CD4-positive, alpha-beta T cell treated with Interferon gamma for 1 hour (primary cell): ENCODE data around the gene SPATA17.
"Not testable (repeated sequence)": the region's sequence is repeated elsewhere in the genome, so short reads cannot be mapped to it uniquely, and the experiment has no call there.

Source experiments
- DNase-seq: peaks from one replicate; pipeline ENCODE4 v3.0.0-alpha.2; 2020

SPATA17 gene

DNA sequence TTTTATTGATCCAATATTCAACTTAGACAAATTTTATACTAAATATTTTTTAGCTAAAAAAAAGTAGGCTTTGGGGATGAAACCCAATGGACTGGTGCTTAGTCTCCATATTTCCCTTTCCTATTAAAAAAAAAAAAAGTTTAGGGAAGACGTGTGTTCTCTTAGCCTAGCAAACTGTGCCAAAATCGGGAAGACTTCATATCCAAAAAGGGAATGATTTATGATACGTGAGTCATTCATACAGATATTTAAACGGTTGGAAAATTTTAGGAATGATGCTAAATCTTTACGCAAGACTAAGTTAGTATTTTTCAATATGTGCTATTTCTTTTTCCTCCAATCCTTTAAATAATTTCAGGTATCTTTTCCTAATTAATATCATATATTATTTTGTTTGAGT, 50.7 kb downstream of the SPATA17 start:
- DNase-seq: no peak

DNA sequence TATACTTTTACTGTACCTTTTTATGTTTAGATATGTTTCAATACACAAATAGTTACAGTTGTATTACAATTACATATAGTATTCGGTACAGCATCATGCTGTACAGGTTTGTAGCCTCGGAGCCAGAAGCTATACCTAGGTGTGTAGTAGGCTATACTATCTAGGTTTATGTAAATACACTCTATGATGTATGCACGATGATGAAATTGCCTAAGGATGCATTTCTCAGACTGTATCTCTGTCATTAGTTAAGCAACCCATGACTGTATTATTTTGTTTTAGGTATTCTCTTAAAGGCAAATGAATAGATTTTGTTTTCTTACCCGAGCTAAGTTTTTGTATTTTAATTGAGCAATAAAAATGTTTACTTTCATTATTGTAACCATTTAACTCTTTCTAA, 56.4 kb downstream of the SPATA17 start:
- no peak for DNase-seq

- DNase-seq: not testable (repeated sequence)
Observed at GRCh38 chr1:217696140-217696539, 65.0 kb downstream of the SPATA17 start.

DNA sequence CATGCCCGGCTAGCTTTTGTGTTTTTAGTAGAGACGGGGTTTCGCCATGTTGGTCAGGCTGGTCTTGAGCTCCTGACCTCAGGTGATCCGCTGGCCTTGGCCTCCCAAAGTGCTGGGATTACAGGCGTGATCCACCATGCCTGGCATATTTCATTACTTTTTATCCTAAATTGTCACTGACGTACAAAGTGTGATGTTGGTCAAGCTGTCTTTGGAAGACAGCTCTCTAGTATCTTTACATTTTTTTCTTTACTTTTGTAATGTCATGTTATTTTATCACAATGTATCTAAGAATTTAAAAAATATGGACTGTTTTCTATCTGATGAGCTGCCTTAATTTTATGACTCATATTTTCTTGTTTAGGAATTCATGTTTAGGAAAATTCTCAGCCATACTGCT, 72.2 kb downstream of the SPATA17 start:
- no peak for DNase-seq

- no peak for DNase-seq
Observed at GRCh38 chr1:217712925-217713597, 81.9 kb downstream of the SPATA17 start.

GRCh38 chr1:217715681-217716080, 84.5 kb downstream of the SPATA17 start:
- DNase-seq: no peak

- no peak for DNase-seq
Observed at GRCh38 chr1:217717959-217718358, 86.8 kb downstream of the SPATA17 start.

GRCh38 chr1:217718873-217719272, 87.7 kb downstream of the SPATA17 start:
- DNase-seq: no peak

DNA sequence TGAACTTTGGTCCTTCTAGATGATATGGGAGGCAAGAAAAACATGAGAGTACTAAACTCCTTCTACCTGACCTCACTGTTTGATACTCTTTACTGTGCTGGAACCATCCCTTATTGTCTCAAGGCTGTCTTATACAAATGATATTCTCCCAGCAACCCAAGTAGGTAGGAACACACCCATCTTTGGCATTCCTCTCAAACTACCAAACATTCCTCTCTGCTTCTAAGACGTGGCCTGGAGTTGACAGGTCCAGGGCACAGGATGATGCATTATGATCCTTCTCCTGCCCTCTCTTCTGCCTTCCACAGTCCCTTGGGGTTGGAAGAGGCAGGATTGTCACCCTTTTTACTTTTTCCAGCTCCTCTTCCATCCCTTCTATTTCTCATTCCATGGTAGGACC, 90.5 kb downstream of the SPATA17 start:
- no peak for DNase-seq

- no peak for DNase-seq
Observed at GRCh38 chr1:217734973-217735372, 103.8 kb downstream of the SPATA17 start.

DNA sequence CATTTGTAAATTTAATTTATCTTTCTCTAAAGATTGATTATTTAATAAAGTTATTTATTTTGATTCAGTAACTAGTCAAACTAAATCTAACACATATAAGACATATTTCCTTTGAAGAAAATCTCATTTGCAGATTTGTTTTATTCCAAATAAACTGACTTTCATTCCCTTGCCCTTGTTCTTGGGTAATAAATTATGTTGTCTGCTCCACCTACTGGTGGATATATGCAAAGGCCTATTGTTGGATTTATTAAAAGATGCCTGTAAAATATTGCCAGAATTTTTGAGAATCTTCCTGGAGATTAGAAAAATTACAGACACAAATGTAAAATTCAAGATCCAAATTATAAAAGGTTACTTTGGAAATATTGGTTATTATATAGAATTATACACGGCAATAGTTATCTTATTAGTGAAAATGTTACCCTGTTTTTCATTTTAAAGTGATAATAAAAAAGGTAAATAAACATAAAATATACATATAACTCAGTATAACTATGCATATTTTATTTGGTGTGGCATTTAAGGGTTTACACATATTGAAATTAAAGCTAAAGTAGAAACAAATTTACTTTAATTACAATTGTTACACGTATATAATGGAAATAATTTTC, 116.1 kb downstream of the SPATA17 start:
- DNase-seq: no peak

GRCh38 chr1:217769768-217770167, 138.6 kb downstream of the SPATA17 start:
- no peak for DNase-seq

DNA sequence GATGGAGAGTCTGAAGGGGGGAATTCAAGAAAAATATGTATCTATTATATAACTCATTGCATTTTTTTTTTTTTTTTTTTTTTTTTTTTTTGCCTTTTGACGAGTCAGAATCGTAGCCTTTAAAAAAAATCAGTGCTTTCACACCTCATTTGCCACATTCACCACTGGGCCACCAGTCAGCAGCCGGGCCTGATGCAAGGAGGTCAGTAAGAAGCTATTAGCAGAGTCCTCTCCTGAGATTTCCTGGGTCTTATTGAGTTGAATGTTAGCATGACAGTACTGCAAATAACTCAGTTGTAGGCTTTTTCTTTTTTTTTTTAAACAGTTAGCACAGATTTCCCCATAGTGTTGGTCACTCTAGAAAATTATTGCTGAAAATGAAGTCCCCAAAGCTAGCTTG, 139.8 kb downstream of the SPATA17 start:
- no peak for DNase-seq

DNA sequence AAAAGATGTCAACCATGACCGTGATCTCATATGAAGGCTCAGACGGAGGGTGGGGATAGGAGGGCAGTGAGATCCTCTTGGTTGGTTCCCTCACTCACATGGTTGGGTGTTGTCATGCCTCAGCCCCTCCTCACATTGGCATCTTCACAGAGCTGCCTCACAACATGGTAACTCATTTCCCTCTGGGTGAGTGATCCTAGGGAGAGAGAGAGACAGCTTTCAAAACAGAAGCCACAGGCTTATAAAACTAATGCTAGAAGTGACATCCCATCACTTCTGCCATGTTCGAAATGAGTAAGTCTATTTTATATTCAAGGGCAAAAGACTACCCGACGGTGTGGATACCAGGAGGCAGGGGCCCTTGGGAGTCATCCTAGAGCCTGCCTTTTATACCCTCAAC, 145.5 kb downstream of the SPATA17 start:
- DNase-seq: no peak

DNA sequence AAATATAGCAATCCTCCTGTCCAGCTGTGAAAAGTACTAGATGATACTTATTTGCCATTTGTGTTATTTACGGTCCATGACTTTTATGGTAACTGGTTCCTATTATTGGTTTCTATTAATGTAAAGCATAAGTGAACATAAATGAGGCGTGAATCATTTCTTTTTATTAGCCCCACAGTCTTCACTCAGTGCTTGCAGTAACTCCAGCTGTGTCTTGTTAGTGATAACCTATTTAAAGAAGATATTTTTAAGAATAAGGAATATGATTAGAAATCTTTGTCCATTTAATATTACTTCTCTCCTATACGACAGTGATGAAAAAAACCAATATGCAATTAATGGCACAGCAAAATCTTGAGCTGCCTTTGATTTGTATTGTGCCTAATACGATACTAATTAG, 149.9 kb downstream of the SPATA17 start:
- no peak for DNase-seq

DNA sequence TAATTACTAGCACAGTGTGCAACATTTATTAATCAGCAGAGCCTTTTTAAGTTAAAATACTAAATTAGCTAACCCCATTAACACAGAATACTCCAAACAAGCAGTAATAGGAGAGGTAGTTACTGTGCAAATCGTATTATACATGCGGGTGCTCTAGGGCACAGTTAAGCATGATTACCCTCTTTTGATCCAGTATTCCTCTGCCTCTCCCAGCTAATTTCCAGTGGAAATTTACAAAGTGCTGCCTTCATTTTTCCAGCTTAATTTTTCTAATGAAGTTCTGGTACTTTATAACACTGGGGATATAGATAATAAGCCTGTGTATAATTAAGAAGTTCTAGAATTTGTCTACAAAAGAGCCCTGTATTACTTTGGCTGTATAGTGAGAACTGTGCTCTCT, 159.9 kb downstream of the SPATA17 start:
- DNase-seq: no peak

- no peak for DNase-seq
Observed at GRCh38 chr1:217805792-217806191, 174.6 kb downstream of the SPATA17 start.

- DNase-seq: no peak
Observed at GRCh38 chr1:217812175-217812574, 181.0 kb downstream of the SPATA17 start.

DNA sequence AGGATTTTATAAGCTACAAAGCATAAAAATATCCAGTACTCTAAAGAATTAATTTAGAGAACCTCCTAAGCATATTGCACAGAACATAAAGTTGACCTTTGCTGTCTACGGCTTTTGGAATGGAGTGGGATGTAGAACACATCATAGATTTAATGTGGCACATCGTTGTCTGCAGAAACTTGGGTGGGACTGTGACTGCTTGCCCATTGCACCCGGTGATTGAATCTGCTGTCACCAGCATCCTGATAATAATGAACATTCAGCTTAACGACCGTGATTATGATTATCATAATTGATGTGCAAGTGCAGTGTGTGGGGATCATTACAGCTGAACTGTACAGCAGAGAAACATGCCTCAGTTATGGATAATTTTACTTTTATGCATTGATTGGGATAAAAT, 181.9 kb downstream of the SPATA17 start:
- DNase-seq: no peak

- no peak for DNase-seq
Observed at GRCh38 chr1:217837691-217838090, 206.5 kb downstream of the SPATA17 start.

GRCh38 chr1:217839161-217839560, 208.0 kb downstream of the SPATA17 start:
- no peak for DNase-seq

DNA sequence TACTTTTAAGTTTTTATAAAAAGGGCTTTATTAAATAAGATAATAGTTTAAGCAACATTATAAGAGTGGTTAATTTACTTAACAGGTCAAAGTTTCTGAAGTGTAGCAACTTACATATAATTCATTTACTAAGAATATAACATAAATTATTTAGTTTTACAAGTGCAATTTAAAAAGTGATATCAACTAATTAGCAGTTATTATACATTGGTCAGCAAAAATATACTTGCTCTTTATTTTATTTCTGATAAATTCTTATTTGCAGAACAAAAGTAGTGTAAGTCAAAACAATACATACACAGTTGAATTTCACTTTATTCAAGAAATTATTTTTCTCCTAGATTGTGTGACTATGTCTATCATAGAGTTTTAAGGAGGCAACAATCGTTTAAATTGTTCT, 215.6 kb downstream of the SPATA17 start:
- no peak for DNase-seq

DNA sequence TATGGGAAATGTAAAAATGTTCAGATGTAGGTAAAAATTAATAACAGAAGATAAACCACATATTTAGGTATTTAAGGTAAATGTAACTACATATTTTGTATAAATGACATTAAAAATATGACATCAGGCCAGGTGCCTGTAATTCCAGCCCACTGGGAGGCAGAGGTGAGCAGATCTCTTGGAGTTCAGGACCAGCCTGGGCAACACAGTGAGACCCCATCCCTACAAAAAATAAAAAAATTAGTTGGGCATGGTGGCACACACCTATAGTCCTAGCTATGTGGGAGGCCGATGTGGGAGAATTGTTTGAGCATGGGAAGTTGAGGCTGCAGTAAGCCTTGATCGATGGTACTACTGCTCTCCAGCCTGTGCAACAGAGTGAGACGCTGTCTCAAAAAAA, 216.5 kb downstream of the SPATA17 start:
- no peak for DNase-seq

DNA sequence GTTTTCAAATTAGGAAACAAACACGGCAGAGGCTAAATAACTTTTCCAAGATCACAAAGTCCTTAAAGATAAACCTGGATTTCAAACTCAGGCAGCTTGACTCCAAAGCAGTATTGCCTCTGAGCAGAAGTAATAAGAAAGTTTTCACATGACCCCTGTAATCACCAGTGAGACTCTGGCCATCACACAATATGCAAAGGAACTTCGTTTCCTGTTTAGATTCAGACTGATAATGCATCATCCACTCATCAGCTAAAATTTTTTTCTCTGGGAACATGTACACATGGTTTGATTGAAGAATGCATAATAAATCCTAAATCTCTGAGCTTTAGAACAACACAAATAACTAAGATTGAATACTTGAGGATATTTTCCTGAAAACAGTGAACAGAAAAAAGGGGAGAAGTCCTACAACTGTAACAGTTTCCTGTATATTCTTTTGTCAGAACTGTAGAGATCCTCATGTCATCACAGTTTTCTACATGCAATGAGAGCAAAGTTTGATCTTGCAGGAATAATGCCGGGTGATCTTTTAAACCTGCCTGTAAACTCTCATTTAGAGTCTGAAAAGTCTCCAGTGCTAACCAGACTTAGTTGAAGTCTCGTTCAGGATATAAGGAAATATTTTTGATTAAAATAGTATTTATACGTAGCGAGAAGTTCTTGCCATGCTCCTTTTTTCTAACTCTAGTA, 225.3 kb downstream of the SPATA17 start:
- DNase-seq: no peak
